Astrocyte of the cerebellum (primary cell): ENCODE measurements around the gene DUOXA2.
"Not testable (repeated sequence)": the region's sequence is repeated elsewhere in the genome, so short reads cannot be mapped to it uniquely, and the experiment has no call there.

ENCODE experiments used
- DNase-seq: peaks from one replicate; pipeline ENCODE4 v3.0.0-alpha.2; 2011; ENCODE audit warnings: low read depth
- H3K4me3 ChIP-seq: 2 replicates; pipeline ENCODE4 v1.5.1; 2011; ENCODE audit warnings: mild to moderate bottlenecking, low read depth, low read length, moderate library complexity
- CTCF ChIP-seq: IDR thresholded peaks from 2 replicates; pipeline ENCODE4 v1.5.1; 2012; ENCODE audit warnings: low read length, low read depth, moderate library complexity, mild to moderate bottlenecking; ENCODE audit errors: missing control alignments
- in situ Hi-C: cut with HindIII; loops from 2 replicates; pipeline ENCODE4 v1.10.0; 2017; ENCODE audit warnings: low sequenced_read_pairs

DUOXA2 gene

GRCh38 chr15:45114076-45114750 lies at the start of gene DUOXA2, which contains the start of gene DUOX2:
Gene DUOXA2, plus strand, starts transcription at chr15:45114326. Its CDS starts 280 bp downstream, at chr15:45114606.
Gene DUOX2, minus strand, starts transcription at chr15:45114172. Its CDS starts 761 bp downstream, at chr15:45113411.
- no peak within 1 kb of the TSS for H3K4me3 ChIP-seq

GRCh38 chr15:45064386-45064785 lies 49.7 kb upstream of the DUOXA2 start:
- peak; percentile 11 for DNase-seq
- in situ Hi-C loops = no loop called here
- H3K4me3 ChIP-seq = no peak overlapping the region
- TF ChIP-seq CTCF = no peak

More at GRCh38 chr15:45114076-45114750, at the start of gene DUOXA2, which contains the start of gene DUOX2:
- in situ Hi-C loops = no loop called here
- no peak for TF ChIP-seq CTCF
- no peak for DNase-seq

- H3K4me3 ChIP-seq, DNase-seq, in situ Hi-C loops: not testable (repeated sequence)
These were observed 44.2 kb upstream of the DUOXA2 start for GRCh38 chr15:45069942-45070360.

DNA sequence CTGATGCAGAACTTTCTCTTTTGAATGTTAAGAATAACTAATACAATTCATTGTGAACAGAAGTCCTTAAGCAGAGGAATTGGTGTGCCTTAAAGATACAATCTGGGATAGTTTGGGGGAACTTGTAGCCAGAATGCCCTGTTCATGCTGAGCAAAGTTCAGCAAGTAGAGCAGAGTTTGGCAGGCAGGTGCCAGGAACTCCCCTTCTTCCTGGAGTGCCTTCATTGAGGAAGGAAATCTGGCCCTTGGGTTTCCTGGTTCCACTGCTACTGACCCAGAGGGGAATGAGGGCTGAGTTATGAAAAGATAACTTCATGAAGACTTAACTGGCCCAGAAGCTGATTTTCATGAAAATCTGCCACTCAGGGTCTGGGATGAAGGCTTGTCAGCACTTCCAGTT lies 40.5 kb upstream of the DUOXA2 start:
- in situ Hi-C loops, H3K4me3 ChIP-seq, DNase-seq: not testable (repeated sequence)

GRCh38 chr15:45075440-45076320 lies 38.4 kb upstream of the DUOXA2 start:
- in situ Hi-C loops, H3K4me3 ChIP-seq, DNase-seq: not testable (repeated sequence)

DNA sequence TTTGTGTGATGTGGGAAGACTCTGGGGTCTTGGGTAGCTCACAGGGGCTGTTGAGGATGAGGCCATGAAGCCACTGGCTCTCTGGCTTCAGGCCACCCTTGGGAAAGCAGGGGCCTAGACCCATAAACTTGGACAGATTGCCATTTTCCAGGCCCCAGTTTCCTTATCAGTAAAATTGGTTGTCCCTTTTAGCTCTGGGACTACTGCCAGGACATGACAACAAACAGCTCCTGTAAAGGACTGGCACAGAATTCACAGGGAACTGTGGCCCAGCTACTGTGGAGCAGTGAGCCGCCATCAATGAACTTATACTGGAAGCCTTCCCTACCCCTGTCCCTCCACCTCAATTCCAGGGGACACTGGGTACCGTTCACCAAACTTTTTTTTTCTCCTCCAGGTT lies 36.7 kb upstream of the DUOXA2 start:
- in situ Hi-C loops, H3K4me3 ChIP-seq, DNase-seq: not testable (repeated sequence)

GRCh38 chr15:45079201-45079600 lies 34.9 kb upstream of the DUOXA2 start:
- DNase-seq, in situ Hi-C loops, H3K4me3 ChIP-seq: not testable (repeated sequence)

GRCh38 chr15:45079628-45080246 lies 34.4 kb upstream of the DUOXA2 start:
- not testable (repeated sequence) for DNase-seq, H3K4me3 ChIP-seq
- in situ Hi-C loops = loop anchor here (5.0 kb wide), 1 partner anchor 52 kb away; no protein-coding TSS in a partner anchor

GRCh38 chr15:45080593-45080992 lies 33.5 kb upstream of the DUOXA2 start:
- DNase-seq, H3K4me3 ChIP-seq: not testable (repeated sequence)
- in situ Hi-C loops = loop anchor here (5.0 kb wide), 1 partner anchor 53 kb away; no protein-coding TSS in a partner anchor

- in situ Hi-C loops = loop anchor here (5.0 kb wide), 1 partner anchor 55 kb away; no protein-coding TSS in a partner anchor
- not testable (repeated sequence) for DNase-seq
These were observed 31.7 kb upstream of the DUOXA2 start for GRCh38 chr15:45082412-45082811.

More at GRCh38 chr15:45082412-45082811, 31.7 kb upstream of the DUOXA2 start:
- H3K4me3 ChIP-seq = not testable (repeated sequence)
